DND-41 (cell line): ENCODE results near the gene SMARCA1.

Source experiments
- EZH2 ChIP-seq: IDR thresholded peaks from 3 replicates; pipeline ENCODE4 v1.6.1; 2012; ENCODE audit warnings: borderline replicate concordance, low read depth, mild to moderate bottlenecking, moderate library complexity, low read length, inconsistent platforms; ENCODE audit not compliant: severe bottlenecking
- TF ChIP-seq, protein P1 (sequence below): IDR thresholded peaks from 2 replicates; pipeline ENCODE4 v1.5.1; 2012; ENCODE audit warnings: borderline replicate concordance, low read length, moderate library complexity, mild to moderate bottlenecking; ENCODE audit not compliant: poor library complexity, severe bottlenecking; ENCODE audit errors: extremely low read depth

- TF ChIP-seq, protein P1, sequence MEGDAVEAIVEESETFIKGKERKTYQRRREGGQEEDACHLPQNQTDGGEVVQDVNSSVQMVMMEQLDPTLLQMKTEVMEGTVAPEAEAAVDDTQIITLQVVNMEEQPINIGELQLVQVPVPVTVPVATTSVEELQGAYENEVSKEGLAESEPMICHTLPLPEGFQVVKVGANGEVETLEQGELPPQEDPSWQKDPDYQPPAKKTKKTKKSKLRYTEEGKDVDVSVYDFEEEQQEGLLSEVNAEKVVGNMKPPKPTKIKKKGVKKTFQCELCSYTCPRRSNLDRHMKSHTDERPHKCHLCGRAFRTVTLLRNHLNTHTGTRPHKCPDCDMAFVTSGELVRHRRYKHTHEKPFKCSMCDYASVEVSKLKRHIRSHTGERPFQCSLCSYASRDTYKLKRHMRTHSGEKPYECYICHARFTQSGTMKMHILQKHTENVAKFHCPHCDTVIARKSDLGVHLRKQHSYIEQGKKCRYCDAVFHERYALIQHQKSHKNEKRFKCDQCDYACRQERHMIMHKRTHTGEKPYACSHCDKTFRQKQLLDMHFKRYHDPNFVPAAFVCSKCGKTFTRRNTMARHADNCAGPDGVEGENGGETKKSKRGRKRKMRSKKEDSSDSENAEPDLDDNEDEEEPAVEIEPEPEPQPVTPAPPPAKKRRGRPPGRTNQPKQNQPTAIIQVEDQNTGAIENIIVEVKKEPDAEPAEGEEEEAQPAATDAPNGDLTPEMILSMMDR: no peak
- TF ChIP-seq EZH2: no peak
These were observed 49.1 kb upstream of the SMARCA1 start for GRCh38 chrX:129572422-129572821.
